ENCODE measurements around the gene EHMT1. TPM values are rescaled to one million over a fixed set of nuclear protein-coding genes. Genes with fewer than 3 reads are reported as not detected.
A peak's percentile ranks its signal among the peaks of the same experiment; 100 is the strongest.

The EHMT1 gene
- total RNA-seq, 2 experiments from 2014 or later = 145 to 295 TPM

DNA sequence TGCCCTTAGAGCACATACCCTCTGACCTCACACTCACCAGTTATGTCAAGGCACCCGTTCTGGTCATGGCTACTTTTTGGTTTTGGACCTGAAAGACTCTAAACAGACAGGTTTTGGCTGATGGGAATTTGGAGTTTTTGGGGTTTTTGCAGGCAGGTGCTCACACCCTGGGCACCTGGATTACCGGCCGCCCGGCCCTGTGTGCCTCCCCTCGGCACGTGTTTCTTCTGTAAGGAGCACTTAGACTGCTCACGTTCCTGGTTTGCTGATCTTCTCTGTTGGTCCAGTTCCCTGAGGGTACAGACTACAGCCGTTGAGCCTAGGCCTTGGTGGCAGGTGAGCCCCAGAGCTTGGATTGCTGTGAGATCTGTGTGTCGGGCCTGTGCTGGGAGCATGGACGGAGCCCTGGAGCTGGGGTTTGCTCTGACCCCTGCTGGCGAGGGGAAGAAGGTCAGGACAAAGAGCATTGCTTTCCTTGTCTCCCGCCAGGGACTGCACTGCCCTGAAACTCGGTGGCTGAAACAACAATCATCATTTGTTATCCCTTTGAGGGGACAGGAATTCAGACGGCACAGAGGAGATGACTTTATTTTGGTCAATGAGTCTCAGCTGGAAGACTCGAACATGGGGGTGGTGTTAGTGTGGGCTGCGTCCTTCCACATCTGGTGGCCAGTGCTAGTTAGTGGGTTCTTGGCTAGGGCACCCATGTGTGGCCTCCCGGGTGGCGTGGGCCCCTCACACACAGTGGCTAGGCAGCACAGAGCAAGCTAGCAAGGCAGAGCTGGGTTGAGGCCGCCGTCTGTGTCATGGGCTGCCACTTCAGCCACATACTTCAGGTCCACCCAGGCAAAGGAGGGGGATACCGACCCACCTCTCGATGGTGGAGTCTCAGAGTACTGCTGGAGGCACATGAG, 76.4 kb downstream of the EHMT1 start:
- ChIA-PET POLR2A (no interaction called here), CTCF (ENCODE audit: unreplicated experiment) (interaction anchor here (0.9 to 1.1 kb wide), 3 partner anchors 13 to 22 kb away, joined by 4 to 5 read pairs (median 4); no protein-coding TSS in a partner anchor)
- peak overlapping the region; percentile 60 for H3K27ac ChIP-seq (ENCODE audit: low read depth, low read length, poor library complexity, severe bottlenecking)
- H2AFZ ChIP-seq (ENCODE audit: low read length) = no peak overlapping the region
- DNase-seq (ENCODE audit: low spot score) = peak; percentile 79
- intact Hi-C loops (cut with micrococcal nuclease; ENCODE audit: unreplicated experiment) = loop anchor here (1.0 kb wide), 1 partner anchor 22 kb away; no protein-coding TSS in a partner anchor
- 0 out of 2 replicates have a peak, but pooled peaks cover 3% of the 10 kb centered on the region for H3K9me3 ChIP-seq (ENCODE audit: low read length)
- no TSS peak for BruUV-seq (replicated peaks)
- H4K20me1 ChIP-seq (ENCODE audit: insufficient read depth, low read length) = no peaks in the 10 kb centered on the region
- H3K4me3 ChIP-seq (ENCODE audit: low read depth, low read length, poor library complexity, severe bottlenecking) = no peak overlapping the region
- peaks cover 68% of the 10 kb centered on the region for H3K36me3 ChIP-seq (ENCODE audit: insufficient read depth, low read length)
- H3K79me2 ChIP-seq (ENCODE audit: insufficient read depth, low read depth, low read length) = peaks cover 93% of the 10 kb centered on the region
- H3K9me2 ChIP-seq (ENCODE audit: insufficient read depth, low read length) = no peaks in the 10 kb centered on the region
- peaks cover 35% of the 10 kb centered on the region for H3K4me1 ChIP-seq (ENCODE audit: insufficient read depth, low read length, poor library complexity, severe bottlenecking)
- peak overlapping the region; percentile 51 for H3K4me2 ChIP-seq (ENCODE audit: low read length)
- TF ChIP-seq, protein P1, sequence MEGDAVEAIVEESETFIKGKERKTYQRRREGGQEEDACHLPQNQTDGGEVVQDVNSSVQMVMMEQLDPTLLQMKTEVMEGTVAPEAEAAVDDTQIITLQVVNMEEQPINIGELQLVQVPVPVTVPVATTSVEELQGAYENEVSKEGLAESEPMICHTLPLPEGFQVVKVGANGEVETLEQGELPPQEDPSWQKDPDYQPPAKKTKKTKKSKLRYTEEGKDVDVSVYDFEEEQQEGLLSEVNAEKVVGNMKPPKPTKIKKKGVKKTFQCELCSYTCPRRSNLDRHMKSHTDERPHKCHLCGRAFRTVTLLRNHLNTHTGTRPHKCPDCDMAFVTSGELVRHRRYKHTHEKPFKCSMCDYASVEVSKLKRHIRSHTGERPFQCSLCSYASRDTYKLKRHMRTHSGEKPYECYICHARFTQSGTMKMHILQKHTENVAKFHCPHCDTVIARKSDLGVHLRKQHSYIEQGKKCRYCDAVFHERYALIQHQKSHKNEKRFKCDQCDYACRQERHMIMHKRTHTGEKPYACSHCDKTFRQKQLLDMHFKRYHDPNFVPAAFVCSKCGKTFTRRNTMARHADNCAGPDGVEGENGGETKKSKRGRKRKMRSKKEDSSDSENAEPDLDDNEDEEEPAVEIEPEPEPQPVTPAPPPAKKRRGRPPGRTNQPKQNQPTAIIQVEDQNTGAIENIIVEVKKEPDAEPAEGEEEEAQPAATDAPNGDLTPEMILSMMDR (conservative IDR thresholded peaks at IDR 0.05; ENCODE audit: low read length) = peak; percentile 90
- TF ChIP-seq EZH2phosphoT487 (IDR thresholded peaks at IDR 0.05; ENCODE audit: borderline replicate concordance, low read depth, low read length) = no peak

DNA sequence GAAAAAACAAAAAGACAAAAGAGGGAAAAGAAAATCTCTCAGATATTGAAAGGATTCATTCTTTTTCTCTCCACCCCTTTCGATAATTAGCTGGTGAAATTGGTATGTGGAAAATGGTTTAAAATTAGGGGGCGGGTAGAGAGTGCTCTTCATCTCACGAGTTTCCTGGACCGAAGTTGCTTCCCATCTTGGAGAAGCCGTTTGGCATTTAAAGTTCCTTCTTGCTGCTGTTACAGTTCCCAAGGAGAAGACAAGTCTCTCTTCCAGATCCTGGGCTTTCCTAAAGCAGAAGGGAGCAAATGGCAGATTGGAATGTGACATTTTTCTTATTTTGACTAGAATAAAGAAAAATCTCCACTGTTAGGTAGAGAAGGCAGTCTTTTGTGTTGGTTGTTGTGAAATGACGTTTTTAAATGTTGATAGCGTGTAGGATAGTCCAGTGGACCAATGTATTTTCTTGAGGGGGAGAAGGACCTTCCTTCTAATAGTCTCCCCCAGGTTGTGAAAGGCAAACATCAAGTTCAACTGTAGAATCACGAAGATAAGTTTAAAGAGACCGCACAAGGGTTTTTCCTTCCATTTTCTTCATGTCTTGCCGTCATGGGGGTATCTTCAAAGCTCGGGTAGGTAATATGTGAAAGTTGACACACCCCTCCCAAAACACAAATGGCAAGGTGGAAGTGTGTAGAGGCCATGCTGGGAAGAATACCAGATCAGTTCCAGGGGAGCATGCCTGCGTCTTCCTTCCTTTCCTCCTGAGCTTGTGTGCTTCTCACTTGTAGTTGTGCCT, 77.5 kb downstream of the EHMT1 start:
- Histone ChIP-seq H2AFZ (ENCODE audit: low read length) (no peak overlapping the region), H3K9me2 (ENCODE audit: insufficient read depth, low read length) (no peaks in the 10 kb centered on the region), H3K4me1 (ENCODE audit: insufficient read depth, low read length, poor library complexity, severe bottlenecking) (peaks cover 26% of the 10 kb centered on the region), H4K20me1 (ENCODE audit: insufficient read depth, low read length) (no peaks in the 10 kb centered on the region), H3K36me3 (ENCODE audit: insufficient read depth, low read length) (peaks cover 72% of the 10 kb centered on the region), H3K4me2 (ENCODE audit: low read length) (no peak overlapping the region), H3K79me2 (ENCODE audit: insufficient read depth, low read depth, low read length) (peaks cover 92% of the 10 kb centered on the region), H3K9me3 (ENCODE audit: low read length) (0 out of 2 replicates have a peak, but pooled peaks cover 11% of the 10 kb centered on the region), H3K4me3 (ENCODE audit: low read depth, low read length, poor library complexity, severe bottlenecking) (no peak overlapping the region), H3K27ac (ENCODE audit: low read depth, low read length, poor library complexity, severe bottlenecking) (no peak overlapping the region)
- BruUV-seq (replicated peaks) = TSS peak; percentile 45
- no peak for DNase-seq (ENCODE audit: low spot score)
- CTCF ChIA-PET (ENCODE audit: unreplicated experiment) = no interaction called here
- intact Hi-C loops (cut with micrococcal nuclease; ENCODE audit: unreplicated experiment) = no loop called here
- TF ChIP-seq, protein P1 (conservative IDR thresholded peaks at IDR 0.05; ENCODE audit: low read length) = no peak
- no peak for TF ChIP-seq EZH2phosphoT487 (IDR thresholded peaks at IDR 0.05; ENCODE audit: borderline replicate concordance, low read depth, low read length)
- POLR2A ChIA-PET = interaction anchor here (0.6 kb wide), 1 partner anchor 378 kb away, joined by 3 read pairs; no protein-coding TSS in a partner anchor
